ENCODE measurements around the gene KIF26A. TPM values are rescaled to one million over a fixed set of nuclear protein-coding genes. Genes with fewer than 3 reads are reported as not detected.

KIF26A gene
- total RNA-seq, 1 donor from 2014 or later = 0.46 TPM

GRCh38 chr14:104186575-104186974 lies 48.2 kb downstream of the KIF26A start:
- TF ChIP-seq CTCF (conservative IDR thresholded peaks at IDR 0.05; ENCODE audit: low read depth, low read length) = no peak
- no peak for DNase-seq (ENCODE audit: low read depth)
- H3K4me3 ChIP-seq (ENCODE audit: low read depth, low read length) = no peak overlapping the region

- no peak overlapping the region for H3K4me3 ChIP-seq (ENCODE audit: low read depth, low read length)
- no peak for DNase-seq (ENCODE audit: low read depth)
- no peak for TF ChIP-seq CTCF (conservative IDR thresholded peaks at IDR 0.05; ENCODE audit: low read depth, low read length)
Measured at GRCh38 chr14:104187121-104187889, 48.9 kb downstream of the KIF26A start.

- no peak overlapping the region for H3K4me3 ChIP-seq (ENCODE audit: low read depth, low read length)
- DNase-seq (ENCODE audit: low read depth) = no peak
- no peak for TF ChIP-seq CTCF (conservative IDR thresholded peaks at IDR 0.05; ENCODE audit: low read depth, low read length)
Measured at GRCh38 chr14:104187931-104188726, 49.7 kb downstream of the KIF26A start.

- no peak for DNase-seq (ENCODE audit: low read depth)
- H3K4me3 ChIP-seq (ENCODE audit: low read depth, low read length) = no peak overlapping the region
- TF ChIP-seq CTCF (conservative IDR thresholded peaks at IDR 0.05; ENCODE audit: low read depth, low read length) = no peak
Measured at GRCh38 chr14:104188727-104189400, 50.5 kb downstream of the KIF26A start.

GRCh38 chr14:104189629-104190335 lies 51.4 kb downstream of the KIF26A start:
- DNase-seq (ENCODE audit: low read depth) = no peak
- no peak overlapping the region for H3K4me3 ChIP-seq (ENCODE audit: low read depth, low read length)
- no peak for TF ChIP-seq CTCF (conservative IDR thresholded peaks at IDR 0.05; ENCODE audit: low read depth, low read length)

- no peak for TF ChIP-seq CTCF (conservative IDR thresholded peaks at IDR 0.05; ENCODE audit: low read depth, low read length)
- H3K4me3 ChIP-seq (ENCODE audit: low read depth, low read length) = no peak overlapping the region
- DNase-seq (ENCODE audit: low read depth) = no peak
Measured at GRCh38 chr14:104190396-104191000, 52.1 kb downstream of the KIF26A start.

Measured in epithelial cell of proximal tubule (primary cell).